H1 (cell line): ENCODE measurements around the gene TEX101. TPM values are rescaled to one million over a fixed set of nuclear protein-coding genes. Genes with fewer than 3 reads are reported as not detected.

ENCODE experiments used
- CTCF ChIA-PET: fragments of 300-600 bp; sonication (Branson Sonifier 250); formaldehyde crosslinking; loops from one replicate; lab custom pipeline; 2021; ENCODE audit not compliant: partially characterized antibody; lab: Charles Lee
- POLR2A ChIA-PET: fragments of 300-600 bp; sonication (Branson Sonifier 250); formaldehyde crosslinking; loops from one replicate; lab custom pipeline; 2021; ENCODE audit warnings: inconsistent platforms; ENCODE audit not compliant: partially characterized antibody; lab: Charles Lee
- DNase-seq, 2 experiments: peaks; one replicate each; pipeline versions ENCODE4 v3.0.0 to v3.0.0-alpha.2; 2010 to 2022; ENCODE audit warnings: low spot score in 2 of 2, low read depth in 1 of 2, mixed read lengths in 1 of 2
- FAIRE-seq: peaks from 2 replicates; lab custom pipeline; 2011; peaks lifted over from hg19 to GRCh38; lab: Jason Lieb, UNC
- H2AFZ ChIP-seq: 2 replicates; pipeline ENCODE4 v1.8.1; 2012; ENCODE audit warnings: low read length, inconsistent platforms
- H2AK5ac ChIP-seq: 2 replicates; pipeline ENCODE4 v1.6.1; 2013; ENCODE audit warnings: low read depth, low read length
- H2BK120ac ChIP-seq: replicated peaks from 2 replicates; pipeline ENCODE3; 2013; ENCODE audit warnings: low read depth, low read length, inconsistent platforms
- H2BK12ac ChIP-seq: 2 replicates; pipeline ENCODE4 v1.6.1; 2013; ENCODE audit warnings: low read depth, low read length
- H2BK15ac ChIP-seq: 2 replicates; pipeline ENCODE4 v1.6.1; 2013; ENCODE audit warnings: low read length
- H2BK20ac ChIP-seq: 2 replicates; pipeline ENCODE4 v1.6.1; 2013; ENCODE audit warnings: low read length
- H2BK5ac ChIP-seq: 2 replicates; pipeline ENCODE4 v1.6.1; 2013; ENCODE audit warnings: low read depth, low read length
- H3K14ac ChIP-seq: 2 replicates; pipeline ENCODE4 v1.6.1; 2013; ENCODE audit warnings: inconsistent platforms; ENCODE audit not compliant: insufficient read length
- H3K18ac ChIP-seq: 2 replicates; pipeline ENCODE4 v1.6.1; 2013; ENCODE audit warnings: low read length; ENCODE audit errors: extremely low read depth
- H3K23ac ChIP-seq: 2 replicates; pipeline ENCODE4 v1.6.1; 2013; ENCODE audit warnings: inconsistent platforms; ENCODE audit not compliant: insufficient read length
- H3K23me2 ChIP-seq: 2 replicates; pipeline ENCODE4 v1.6.1; 2013; ENCODE audit warnings: low read depth, low read length
- H3K27ac ChIP-seq: 2 replicates; pipeline ENCODE4 v1.6.1; 2011; ENCODE audit warnings: low read depth, low read length, inconsistent platforms
- H3K27me3 ChIP-seq, 4 experiments: replicated peaks in 1 of 4; 1 replicate in 1 of 4; 2 replicates in 3 of 4; pipeline versions ENCODE4 v1.6.1 to v1.8.1; 2011 to 2013; ENCODE audit warnings: low read length in 3 of 4, mild to moderate bottlenecking in 3 of 4, inconsistent platforms in 2 of 4, mixed read lengths in 2 of 4, moderate library complexity in 1 of 4; ENCODE audit not compliant: control insufficient read depth in 3 of 4, insufficient read depth in 3 of 4; ENCODE audit errors: extremely low read depth in 1 of 4
- H3K36me3 ChIP-seq, 4 experiments: 2 replicates each; pipeline versions ENCODE4 v1.6.1 to v1.8.1; 2011 to 2013; ENCODE audit warnings: mild to moderate bottlenecking in 4 of 4, low read length in 3 of 4, moderate library complexity in 2 of 4, control low read depth in 1 of 4, inconsistent platforms in 1 of 4; ENCODE audit not compliant: insufficient read depth in 4 of 4, control insufficient read depth in 2 of 4
- H3K4ac ChIP-seq: replicated peaks from 2 replicates; pipeline ENCODE3; 2013; ENCODE audit warnings: low read length, low read depth, mixed read lengths, inconsistent platforms; ENCODE audit not compliant: insufficient read length
- H3K4me1 ChIP-seq, 4 experiments: replicated peaks in 1 of 4; 1 replicate in 1 of 4; 2 replicates in 3 of 4; pipeline versions ENCODE4 v1.6.1 to v1.8.1; 2011 to 2013; ENCODE audit warnings: low read length in 3 of 4, inconsistent platforms in 2 of 4, mixed read lengths in 1 of 4; ENCODE audit not compliant: insufficient read depth in 4 of 4, control insufficient read depth in 3 of 4
- H3K4me2 ChIP-seq, 2 experiments: 2 replicates each; pipeline versions ENCODE4 v1.6.1 to v1.8.1; 2011 to 2013; ENCODE audit warnings: low read depth in 2 of 2, low read length in 2 of 2, control low read depth in 1 of 2, inconsistent platforms in 1 of 2, mild to moderate bottlenecking in 1 of 2; ENCODE audit not compliant: insufficient read depth in 1 of 2
- H3K4me3 ChIP-seq, 4 experiments: fragments of 200-600, 300-600 bp in 1 of 4; sonication (generic), shearing (Covaris generic), sonication (Bioruptor Twin) in 1 of 4; 2 replicates each; pipeline versions ENCODE4 v1.5.1 to v1.8.1; 2011 to 2016; ENCODE audit warnings: low read length in 4 of 4, low read depth in 3 of 4, control low read depth in 2 of 4, inconsistent platforms in 2 of 4, mild to moderate bottlenecking in 2 of 4, mixed read lengths in 1 of 4, moderate library complexity in 1 of 4; ENCODE audit not compliant: insufficient read depth in 2 of 4; ENCODE audit errors: extremely low read depth in 1 of 4
- H3K56ac ChIP-seq: replicated peaks from 2 replicates; pipeline ENCODE3; 2013; ENCODE audit warnings: low read depth, mild to moderate bottlenecking, mixed read lengths, low read length, inconsistent platforms; ENCODE audit not compliant: insufficient read length
- H3K79me1 ChIP-seq: 2 replicates; pipeline ENCODE4 v1.6.1; 2013; ENCODE audit warnings: low read depth, low read length, control low read depth
- H3K79me2 ChIP-seq, 2 experiments: 2 replicates each; pipeline versions ENCODE4 v1.6.1 to v1.8.1; 2012 to 2013; ENCODE audit warnings: low read length in 2 of 2, mild to moderate bottlenecking in 2 of 2, inconsistent platforms in 1 of 2; ENCODE audit not compliant: insufficient read depth in 2 of 2, control insufficient read depth in 1 of 2
- H3K9ac ChIP-seq, 4 experiments: replicated peaks in 1 of 4; 1 replicate in 1 of 4; 2 replicates in 3 of 4; pipeline versions ENCODE4 v1.6.1 to v1.8.1; 2011 to 2013; ENCODE audit warnings: low read depth in 3 of 4, low read length in 3 of 4, control low read depth in 2 of 4, mild to moderate bottlenecking in 2 of 4, moderate library complexity in 2 of 4, inconsistent platforms in 1 of 4; ENCODE audit errors: extremely low read depth in 1 of 4
- H3K9me3 ChIP-seq, 2 experiments: 2 replicates each; pipeline versions ENCODE4 v1.6.1 to v1.8.1; 2012 to 2013; ENCODE audit warnings: mild to moderate bottlenecking in 2 of 2, moderate library complexity in 2 of 2, control low read depth in 1 of 2, inconsistent platforms in 1 of 2, low read depth in 1 of 2, low read length in 1 of 2, mixed read lengths in 1 of 2; ENCODE audit not compliant: insufficient read depth in 2 of 2
- H4K20me1 ChIP-seq, 2 experiments: replicated peaks in 1 of 2; 2 replicates each; pipeline versions ENCODE3 to v1.8.1; 2011 to 2013; ENCODE audit warnings: inconsistent platforms in 2 of 2, low read length in 2 of 2, mild to moderate bottlenecking in 1 of 2; ENCODE audit not compliant: insufficient read depth in 2 of 2, control insufficient read depth in 1 of 2
- H4K5ac ChIP-seq: 2 replicates; pipeline ENCODE4 v1.6.1; 2013; ENCODE audit warnings: low read length, low read depth, mixed read lengths, inconsistent platforms; ENCODE audit not compliant: insufficient read length
- H4K8ac ChIP-seq: 2 replicates; pipeline ENCODE4 v1.8.0; 2013; ENCODE audit warnings: mild to moderate bottlenecking, moderate library complexity, low read length, inconsistent platforms; ENCODE audit not compliant: insufficient read depth; ENCODE audit errors: extremely low read depth
- H4K91ac ChIP-seq: replicated peaks from 2 replicates; pipeline ENCODE3; 2013; ENCODE audit warnings: low read length, mixed read lengths, inconsistent platforms; ENCODE audit not compliant: insufficient read length
- CREB1 ChIP-seq: IDR thresholded peaks from 2 replicates; pipeline ENCODE4 v1.6.1; 2012; ENCODE audit warnings: inconsistent platforms
- SAP30 ChIP-seq: fragments of 300-600 bp; sonication (generic); IDR thresholded peaks from 2 replicates; pipeline ENCODE4 v1.7.1; 2012; ENCODE audit warnings: low read length, moderate library complexity, mild to moderate bottlenecking, inconsistent platforms; ENCODE audit not compliant: insufficient read depth, insufficient replicate concordance
- WGBS, 2 experiments: shearing (Covaris generic) in 1 of 2; methylation state at CpG; one replicate each; pipeline versions ENCODE4 v1.1.6 to v1.1.7; 2013 to 2015; ENCODE audit warnings: low lambda C conversion rate in 2 of 2, mixed read lengths in 2 of 2, inconsistent platforms in 1 of 2, low coverage in 1 of 2, missing lambda C conversion rate in 1 of 2; ENCODE audit not compliant: insufficient replicate concordance in 2 of 2, insufficient coverage in 1 of 2, insufficient read length in 1 of 2; ENCODE audit errors: extremely low coverage in 1 of 2, missing lambda C conversion rate in 1 of 2; 5-methylcytosine and 5-hydroxymethylcytosine counted together
- polyA plus RNA-seq, 7 experiments: library from polyadenylated mRNA; depleted of rRNA in 3 of 7; stranded (reverse) in 5 of 7; unstranded in 2 of 7; fragments of >200 nt in 5 of 7; fragments of 200-250 nt in 2 of 7; gene quantifications; 1 replicate in 5 of 7; 2 replicates in 1 of 7; 4 replicates in 1 of 7; pipeline versions ENCODE4 v1.2.1 to v1.2.3, GENCODE V29; 2011 to 2013; ENCODE audit warnings: missing spikeins in 2 of 7, mixed read lengths in 2 of 7
- total RNA-seq: library from RNA; stranded (reverse); fragmentation: NEBNext Ultra II Directional; extraction: Animal tissue kit (Norgen Biotek cat#: 25700); gene quantifications from 2 replicates; pipeline ENCODE4 v1.2.1, GENCODE V29; 2021

The TEX101 gene
- total and polyA plus RNA-seq, 2 of the 8 experiments (the other 6 are each of a cell fraction or from before 2014, with no cell fraction given) = 0.12 TPM; not detected in 1

- DNase-seq = peak in 1 of 2 experiments; percentile 88
- H3K4ac ChIP-seq = no peak overlapping the region
- no peak overlapping the region; the same call in 1 of the 2 replicates for H3K18ac ChIP-seq
- H3K9ac ChIP-seq = 0 out of 7 replicates have a peak overlapping the region, but pooled peaks of 1 of the 4 experiments have one; percentile 2
- WGBS, 2 experiments = 17% methylated on average over 33 of the region's 33 CpGs; no CpG with 5 or more reads in 1 of the 2 experiments
- H3K4me3 ChIP-seq = peak overlapping the region; percentile 50 to 93 (median 85)
- no peak overlapping the region for H3K56ac ChIP-seq
- H3K4me2 ChIP-seq = peak overlapping the region; percentile 77 to 87
- no peak overlapping the region for H3K14ac ChIP-seq
- no peak overlapping the region for H4K5ac ChIP-seq
- no peaks in the 10 kb centered on the region for H3K9me3 ChIP-seq
- H4K8ac ChIP-seq = no peak overlapping the region
- no peaks in the 10 kb centered on the region for H3K36me3 ChIP-seq
- H2BK20ac ChIP-seq = no peak overlapping the region
- H3K23ac ChIP-seq = no peak overlapping the region
- H4K20me1 ChIP-seq = no peaks in the 10 kb centered on the region
- ChIA-PET POLR2A (interaction anchor here (1.1 to 4.4 kb wide), 6 partner anchors 10 to 159 kb away, joined by 3 to 23 read pairs (median 4); no protein-coding TSS in a partner anchor), CTCF (interaction anchor here (0.9 to 4.9 kb wide), 6 partner anchors 17 to 898 kb away, joined by 3 to 33 read pairs (median 4); partner anchors contain the start of gene PHLDB3)
- H2AFZ ChIP-seq = peak overlapping the region; percentile 74
- H2BK5ac ChIP-seq = no peak overlapping the region
- no peak overlapping the region for H3K27ac ChIP-seq
- peaks cover 0 to 8% (median 3%) of the 10 kb centered on the region in 4 experiments; a peak in 4 of 7 replicates for H3K4me1 ChIP-seq
- no peak overlapping the region for H2AK5ac ChIP-seq
- no peak overlapping the region for H4K91ac ChIP-seq
- H2BK15ac ChIP-seq = no peak overlapping the region
- TF ChIP-seq CREB1 = no peak
- peak; percentile 1 for TF ChIP-seq SAP30
- TF ChIP-seq, all 59 proteins: peak for 1
- Histone ChIP-seq H3K23me2 (peaks cover 13% of the 10 kb centered on the region), H3K79me2 (no peaks in the 10 kb centered on the region), H2BK12ac (no peak overlapping the region), H3K27me3 (peaks cover 0 to 25% (median 15%) of the 10 kb centered on the region in 4 experiments; a peak in 6 of 7 replicates), H2BK120ac (no peak overlapping the region), H3K79me1 (no peaks in the 10 kb centered on the region)
- no peak for FAIRE-seq
These were observed 49.6 kb downstream of the TEX101 start for GRCh38 chr19:43464134-43464775.
